Loucy (cell line): ENCODE results near the gene GADL1.

Experiments used
- EZH2phosphoT487 ChIP-seq: fragments of 200-600 bp; IDR thresholded peaks from 2 replicates; pipeline ENCODE4 v1.6.1; 2018; ENCODE audit warnings: antibody characterized with exemption, mild to moderate bottlenecking, moderate library complexity, borderline replicate concordance
- TF ChIP-seq, protein P1 (sequence below): fragments of 200-600 bp; sonication (generic); conservative IDR thresholded peaks from 2 replicates; pipeline ENCODE4 v1.5.1; 2014; ENCODE audit warnings: mild to moderate bottlenecking, antibody characterized with exemption, low read length

DNA sequence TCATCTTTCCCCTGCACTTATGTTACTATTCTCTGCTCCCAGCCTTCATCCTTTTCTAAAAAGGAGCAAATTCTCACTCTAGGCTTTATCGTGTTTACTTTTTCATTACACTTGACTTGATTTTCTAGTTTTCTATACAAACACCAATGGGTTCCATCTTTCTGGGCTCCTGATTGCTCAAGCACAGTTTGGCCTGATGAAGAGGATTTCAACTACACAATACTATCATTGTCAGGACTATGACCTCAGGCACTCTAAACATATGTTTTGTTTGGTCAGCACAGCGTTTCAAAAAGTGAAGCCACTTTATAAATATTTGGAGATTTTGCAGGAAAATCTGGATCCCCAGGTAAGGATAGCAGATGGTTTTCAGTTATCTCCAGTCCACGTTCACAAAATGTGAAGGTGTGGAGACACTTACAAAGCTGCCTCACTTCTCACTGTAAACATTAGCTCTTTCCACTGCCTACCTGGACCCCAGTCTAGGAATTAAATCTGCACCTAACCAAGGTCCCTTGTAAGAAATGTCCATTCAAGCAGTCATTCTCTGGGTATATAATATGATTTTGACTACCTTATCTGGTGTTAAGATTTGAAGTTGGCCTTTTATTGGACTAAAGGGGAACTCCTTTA is 201.8 kb downstream of the GADL1 start:
- TF ChIP-seq, protein P1, sequence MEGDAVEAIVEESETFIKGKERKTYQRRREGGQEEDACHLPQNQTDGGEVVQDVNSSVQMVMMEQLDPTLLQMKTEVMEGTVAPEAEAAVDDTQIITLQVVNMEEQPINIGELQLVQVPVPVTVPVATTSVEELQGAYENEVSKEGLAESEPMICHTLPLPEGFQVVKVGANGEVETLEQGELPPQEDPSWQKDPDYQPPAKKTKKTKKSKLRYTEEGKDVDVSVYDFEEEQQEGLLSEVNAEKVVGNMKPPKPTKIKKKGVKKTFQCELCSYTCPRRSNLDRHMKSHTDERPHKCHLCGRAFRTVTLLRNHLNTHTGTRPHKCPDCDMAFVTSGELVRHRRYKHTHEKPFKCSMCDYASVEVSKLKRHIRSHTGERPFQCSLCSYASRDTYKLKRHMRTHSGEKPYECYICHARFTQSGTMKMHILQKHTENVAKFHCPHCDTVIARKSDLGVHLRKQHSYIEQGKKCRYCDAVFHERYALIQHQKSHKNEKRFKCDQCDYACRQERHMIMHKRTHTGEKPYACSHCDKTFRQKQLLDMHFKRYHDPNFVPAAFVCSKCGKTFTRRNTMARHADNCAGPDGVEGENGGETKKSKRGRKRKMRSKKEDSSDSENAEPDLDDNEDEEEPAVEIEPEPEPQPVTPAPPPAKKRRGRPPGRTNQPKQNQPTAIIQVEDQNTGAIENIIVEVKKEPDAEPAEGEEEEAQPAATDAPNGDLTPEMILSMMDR: no peak
- no peak for TF ChIP-seq EZH2phosphoT487
